OCI-LY1 (cell line): ENCODE measurements around the gene ING4.

ENCODE experiments used
- H2AFZ ChIP-seq: fragments of 200-600 bp; sonication (generic), shearing (Covaris generic); 2 replicates; pipeline ENCODE4 v1.6.0; 2014; ENCODE audit warnings: antibody characterized with exemption, mild to moderate bottlenecking, low read length
- H3F3A ChIP-seq: fragments of 200-600 bp; sonication (generic), shearing (Covaris generic); 2 replicates; pipeline ENCODE4 v1.6.0; 2014; ENCODE audit warnings: mild to moderate bottlenecking, antibody characterized with exemption, low read length, moderate library complexity; ENCODE audit not compliant: insufficient read depth
- H3K27ac ChIP-seq: fragments of 200-600 bp; sonication (generic); 2 replicates; pipeline ENCODE4 v1.5.1; 2014; ENCODE audit warnings: low read length, mixed run types, mild to moderate bottlenecking, low read depth; ENCODE audit not compliant: poor library complexity, severe bottlenecking
- H3K27me3 ChIP-seq: fragments of 200-600 bp; sonication (generic); 2 replicates; pipeline ENCODE4 v1.6.0; 2014; ENCODE audit warnings: antibody characterized with exemption, mild to moderate bottlenecking, low read length, moderate library complexity; ENCODE audit not compliant: insufficient read depth
- H3K36me3 ChIP-seq: fragments of 200-600 bp; sonication (generic); 2 replicates; pipeline ENCODE4 v1.6.1; 2014; ENCODE audit warnings: mild to moderate bottlenecking, antibody characterized with exemption, low read length, moderate library complexity, mixed read lengths; ENCODE audit not compliant: insufficient read depth
- H3K4me1 ChIP-seq: fragments of 200-600 bp; sonication (generic); 2 replicates; pipeline ENCODE4 v1.5.1; 2014; ENCODE audit warnings: mild to moderate bottlenecking, low read length, moderate library complexity; ENCODE audit not compliant: insufficient read depth, severe bottlenecking
- H3K4me2 ChIP-seq: fragments of 200-600 bp; sonication (generic), shearing (Covaris generic); 2 replicates; pipeline ENCODE4 v1.6.1; 2014; ENCODE audit warnings: low read length
- H3K4me3 ChIP-seq: fragments of 200-600 bp; sonication (generic); 2 replicates; pipeline ENCODE4 v1.5.1; 2014; ENCODE audit warnings: low read length, low read depth, mild to moderate bottlenecking, mixed read lengths; ENCODE audit not compliant: poor library complexity, severe bottlenecking
- H3K79me2 ChIP-seq: fragments of 200-600 bp; shearing (Covaris generic); 2 replicates; pipeline ENCODE4 v1.6.1; 2016; ENCODE audit warnings: mixed run types, low read length, mixed read lengths; ENCODE audit not compliant: insufficient read depth
- H3K9ac ChIP-seq: fragments of 200-600 bp; sonication (generic), shearing (Covaris generic); 2 replicates; pipeline ENCODE4 v1.6.1; 2014; ENCODE audit warnings: mild to moderate bottlenecking, low read length, mixed read lengths
- H3K9me2 ChIP-seq: fragments of 200-600 bp; sonication (generic), shearing (Covaris generic); 2 replicates; pipeline ENCODE4 v1.6.1; 2014; ENCODE audit warnings: low read depth, mild to moderate bottlenecking, low read length, mixed read lengths
- H3K9me3 ChIP-seq: fragments of 200-600 bp; shearing (Covaris generic); 2 replicates; pipeline ENCODE4 v1.6.1; 2014; ENCODE audit warnings: low read length, mixed read lengths
- H4K20me1 ChIP-seq: fragments of 200-600 bp; sonication (generic), shearing (Covaris generic); 2 replicates; pipeline ENCODE4 v1.6.0; 2016; ENCODE audit warnings: mild to moderate bottlenecking, low read length; ENCODE audit not compliant: insufficient read depth
- CTCF ChIP-seq: fragments of 200-600 bp; sonication (generic), shearing (Covaris generic); IDR thresholded peaks from 2 replicates; pipeline ENCODE4 v1.5.1; 2017; ENCODE audit warnings: mild to moderate bottlenecking, antibody characterized with exemption, low read length, moderate library complexity, mixed read lengths
- EZH2 ChIP-seq: fragments of 200-600 bp; sonication (generic), shearing (Covaris generic); IDR thresholded peaks from 2 replicates; pipeline ENCODE4 v1.8.0; 2017; ENCODE audit warnings: borderline replicate concordance, mixed run types, mild to moderate bottlenecking, antibody characterized with exemption, low read length, moderate library complexity, mixed read lengths

The ING4 gene

GRCh38 chr12:6653342-6653741 lies 9.6 kb downstream of the ING4 start:
- no peak overlapping the region for H3K4me2 ChIP-seq
- no peaks in the 10 kb centered on the region for H3K9me2 ChIP-seq
- TF ChIP-seq CTCF, result no peak
- TF ChIP-seq EZH2, result no peak
- H3F3A ChIP-seq, result no peaks in the 10 kb centered on the region
- H3K4me1 ChIP-seq, result no peaks in the 10 kb centered on the region
- H3K79me2 ChIP-seq, result no peaks in the 10 kb centered on the region
- H3K9ac ChIP-seq, result no peak overlapping the region
- H4K20me1 ChIP-seq, result no peaks in the 10 kb centered on the region
- H3K36me3 ChIP-seq, result peaks cover 51% of the 10 kb centered on the region
- no peak overlapping the region for H3K4me3 ChIP-seq
- H2AFZ ChIP-seq, result no peak overlapping the region
- no peaks in the 10 kb centered on the region for H3K9me3 ChIP-seq
- H3K27me3 ChIP-seq, result no peaks in the 10 kb centered on the region
- H3K27ac ChIP-seq, result no peak overlapping the region

GRCh38 chr12:6652391-6652790 lies 10.5 kb downstream of the ING4 start:
- no peaks in the 10 kb centered on the region for H3K9me3 ChIP-seq
- H3K4me2 ChIP-seq, result no peak overlapping the region
- H3K4me1 ChIP-seq, result no peaks in the 10 kb centered on the region
- H3K9me2 ChIP-seq, result no peaks in the 10 kb centered on the region
- H3F3A ChIP-seq, result no peaks in the 10 kb centered on the region
- H3K27ac ChIP-seq, result no peak overlapping the region
- no peak overlapping the region for H3K4me3 ChIP-seq
- TF ChIP-seq EZH2, result no peak
- no peak for TF ChIP-seq CTCF
- H3K36me3 ChIP-seq, result peaks cover 54% of the 10 kb centered on the region
- no peaks in the 10 kb centered on the region for H3K79me2 ChIP-seq
- H3K9ac ChIP-seq, result no peak overlapping the region
- H2AFZ ChIP-seq, result no peak overlapping the region
- H4K20me1 ChIP-seq, result no peaks in the 10 kb centered on the region
- H3K27me3 ChIP-seq, result no peaks in the 10 kb centered on the region

GRCh38 chr12:6650832-6651231 lies 12.1 kb downstream of the ING4 start:
- Histone ChIP-seq H3K9me2 (no peaks in the 10 kb centered on the region), H3K4me2 (no peak overlapping the region), H2AFZ (no peak overlapping the region), H3K9ac (no peak overlapping the region), H3K36me3 (peaks cover 49% of the 10 kb centered on the region), H3K4me3 (no peak overlapping the region), H3K79me2 (no peaks in the 10 kb centered on the region), H4K20me1 (no peaks in the 10 kb centered on the region), H3K4me1 (peaks cover 9% of the 10 kb centered on the region), H3F3A (no peaks in the 10 kb centered on the region), H3K27ac (no peak overlapping the region), H3K9me3 (peaks cover 4% of the 10 kb centered on the region; the same call in 1 of the 2 replicates), H3K27me3 (no peaks in the 10 kb centered on the region)
- TF ChIP-seq EZH2 (no peak), CTCF (no peak)
